Uterine smooth muscle cell (primary cell): ENCODE results near the gene GPATCH4. TPM values are rescaled to one million over a fixed set of nuclear protein-coding genes. Genes with fewer than 3 reads are reported as not detected.

Experiments used
- total RNA-seq: library from RNA; depleted of rRNA; stranded (reverse); fragments of >200 nt; gene quantifications from 2 replicates; pipeline ENCODE4 v1.2.3, GENCODE V29; 2014

The GPATCH4 gene
- 14.6 and 34.1 TPM in 2 replicates for total RNA-seq

DNA sequence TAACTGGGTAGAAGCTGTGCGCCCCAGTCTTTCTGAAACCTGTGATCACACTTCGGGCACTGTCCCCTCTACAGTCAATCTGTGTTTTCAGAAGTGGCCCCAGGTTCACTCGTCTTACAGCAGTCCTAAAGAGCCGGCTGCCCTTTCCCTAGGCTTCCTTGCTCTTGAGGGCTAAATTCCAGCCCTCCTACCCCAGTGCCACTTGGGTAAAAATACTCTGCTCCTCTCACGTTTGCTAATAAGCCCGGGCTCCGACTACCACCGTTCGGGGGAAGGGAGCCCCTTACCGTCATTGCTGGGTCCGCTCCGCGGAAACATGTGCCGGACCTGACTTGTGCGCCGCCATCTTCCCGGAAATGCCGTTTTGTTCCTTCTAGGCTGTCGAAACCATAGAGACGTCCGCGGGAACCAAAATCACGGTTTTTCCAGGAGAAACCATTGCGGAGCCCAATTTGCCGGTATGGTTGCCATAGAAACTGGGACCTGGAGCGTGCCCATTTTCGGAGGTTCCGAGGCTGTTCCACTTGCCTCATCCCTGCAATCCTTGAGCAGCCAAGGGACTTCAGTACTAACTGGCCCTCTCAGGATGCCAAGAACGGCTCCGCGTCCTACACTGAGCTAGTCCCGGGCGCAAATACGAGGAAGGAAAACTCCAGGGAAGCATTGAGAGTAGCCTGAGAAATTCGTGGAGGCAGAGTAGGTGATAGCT lies at the start of gene GPATCH4:
Gene GPATCH4 (minus strand): TSS at position 358 of the 709 bp plus-strand sequence.

DNA sequence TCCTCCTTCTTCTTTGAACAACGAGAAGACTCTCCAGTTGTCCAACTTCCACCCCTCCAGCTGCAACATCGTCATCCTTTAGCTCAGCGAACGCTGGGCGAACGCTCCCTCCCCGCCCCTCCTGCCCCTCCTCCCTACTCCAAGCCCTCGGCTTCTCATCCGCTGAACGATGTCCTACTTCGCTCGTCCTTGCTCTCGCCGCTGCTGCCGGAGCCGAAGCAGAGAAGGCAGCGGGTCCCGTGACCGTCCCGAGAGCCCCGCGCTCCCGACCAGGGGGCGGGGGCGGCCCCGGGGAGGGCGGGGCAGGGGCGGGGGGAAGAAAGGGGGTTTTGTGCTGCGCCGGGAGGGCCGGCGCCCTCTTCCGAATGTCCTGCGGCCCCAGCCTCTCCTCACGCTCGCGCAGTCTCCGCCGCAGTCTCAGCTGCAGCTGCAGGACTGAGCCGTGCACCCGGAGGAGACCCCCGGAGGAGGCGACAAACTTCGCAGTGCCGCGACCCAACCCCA lies 40.5 kb upstream of the GPATCH4 start, which contains the start of gene BCAN:
Gene BCAN (plus strand): TSS at position 357 of the 504 bp plus-strand sequence. CDS start 3,938 bp downstream, outside the sequence.

DNA sequence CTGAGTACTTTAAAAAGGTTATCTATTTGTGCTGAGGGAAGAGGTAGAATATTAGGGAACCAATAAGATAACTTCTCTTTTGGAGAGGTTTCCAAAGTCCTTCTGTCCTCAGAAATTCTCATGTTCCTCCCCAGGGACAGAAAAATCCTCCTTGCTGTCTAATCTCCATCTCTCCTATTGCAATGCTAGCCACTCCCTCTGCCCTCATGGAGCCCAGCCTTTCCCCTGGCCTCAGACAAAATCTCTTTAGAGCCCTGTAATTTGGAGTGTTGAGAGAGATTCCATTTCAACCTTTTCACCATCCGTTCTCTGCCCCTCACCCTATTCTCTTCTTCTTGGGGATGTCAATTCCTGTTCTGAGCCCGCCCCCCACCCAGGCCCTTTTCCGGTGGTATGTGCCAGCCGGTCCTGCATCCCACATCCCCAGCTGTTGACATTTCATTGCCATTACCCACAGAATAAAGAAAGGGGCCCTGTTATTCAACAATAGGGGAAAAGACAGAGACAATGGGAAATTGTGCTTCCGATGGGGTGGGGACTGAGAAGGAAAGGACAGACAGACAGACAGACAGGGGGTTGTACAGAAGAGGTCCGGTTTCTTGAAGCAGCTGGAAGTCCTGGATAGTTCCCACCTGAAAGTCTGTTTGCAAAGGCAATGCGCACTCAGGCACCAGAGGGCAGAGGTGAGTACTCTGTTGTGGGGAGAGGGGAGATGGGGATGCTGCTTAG lies 17.7 kb upstream of the GPATCH4 start, which contains the start of gene HAPLN2:
Gene HAPLN2 (plus strand): TSS at position 563 of the 729 bp plus-strand sequence. CDS start 4,076 bp downstream, outside the sequence.

DNA sequence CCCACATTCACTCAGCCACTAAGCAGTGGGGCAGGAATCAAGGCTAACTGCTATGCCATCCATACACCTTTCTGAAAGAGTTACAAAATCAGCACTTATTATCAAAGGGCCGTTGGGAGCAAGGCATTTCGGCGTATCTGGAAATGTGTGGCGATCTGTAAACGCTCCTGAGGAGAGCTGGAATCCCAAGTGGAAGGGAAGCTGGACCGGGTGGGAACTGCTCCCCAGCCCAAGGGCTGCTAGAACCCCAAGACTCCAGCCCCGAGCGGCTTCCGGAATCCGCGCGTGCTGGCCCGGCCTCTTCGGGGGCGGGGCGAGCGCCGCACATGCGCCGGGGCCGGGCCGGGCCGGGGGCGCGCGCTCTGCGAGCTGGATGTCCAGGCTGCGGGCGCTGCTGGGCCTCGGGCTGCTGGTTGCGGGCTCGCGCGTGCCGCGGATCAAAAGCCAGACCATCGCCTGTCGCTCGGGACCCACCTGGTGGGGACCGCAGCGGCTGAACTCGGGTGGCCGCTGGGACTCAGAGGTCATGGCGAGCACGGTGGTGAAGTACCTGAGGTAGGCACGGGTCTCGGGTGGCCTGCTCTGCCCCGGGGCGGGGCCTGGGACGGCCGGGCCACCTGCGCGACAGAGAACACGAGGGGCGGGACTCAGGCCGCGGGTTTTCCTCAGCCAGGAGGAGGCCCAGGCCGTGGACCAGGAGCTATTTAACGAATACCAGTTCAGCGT lies 9.7 kb downstream of the GPATCH4 start, which contains the start of gene NAXE:
Gene NAXE (plus strand): TSS at position 345 of the 726 bp plus-strand sequence. CDS start 29 bp downstream, at position 374.

DNA sequence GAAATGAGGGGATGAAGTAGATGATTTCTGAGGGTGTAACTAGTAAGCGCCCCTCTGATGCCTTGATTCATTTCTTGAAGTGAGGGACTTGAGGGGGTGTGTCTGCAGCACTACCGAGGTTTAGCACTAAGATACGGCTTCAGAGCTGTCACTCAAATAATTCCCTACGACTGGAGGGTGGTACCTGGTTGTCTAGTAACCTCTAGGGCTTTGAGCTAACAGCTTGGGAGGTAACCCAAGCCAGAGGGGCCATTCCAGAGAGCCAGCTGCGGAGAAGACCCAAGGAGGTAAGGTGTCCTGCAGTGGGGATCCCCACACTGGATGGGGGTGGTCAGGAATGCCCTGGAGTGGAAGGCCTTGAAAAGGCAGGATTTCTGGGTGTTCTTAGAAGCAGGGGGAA lies 21.8 kb downstream of the GPATCH4 start, which contains the start of gene TTC24:
Gene TTC24 (plus strand): TSS at position 252 of the 400 bp plus-strand sequence. CDS start 1,642 bp downstream, outside the sequence.

DNA sequence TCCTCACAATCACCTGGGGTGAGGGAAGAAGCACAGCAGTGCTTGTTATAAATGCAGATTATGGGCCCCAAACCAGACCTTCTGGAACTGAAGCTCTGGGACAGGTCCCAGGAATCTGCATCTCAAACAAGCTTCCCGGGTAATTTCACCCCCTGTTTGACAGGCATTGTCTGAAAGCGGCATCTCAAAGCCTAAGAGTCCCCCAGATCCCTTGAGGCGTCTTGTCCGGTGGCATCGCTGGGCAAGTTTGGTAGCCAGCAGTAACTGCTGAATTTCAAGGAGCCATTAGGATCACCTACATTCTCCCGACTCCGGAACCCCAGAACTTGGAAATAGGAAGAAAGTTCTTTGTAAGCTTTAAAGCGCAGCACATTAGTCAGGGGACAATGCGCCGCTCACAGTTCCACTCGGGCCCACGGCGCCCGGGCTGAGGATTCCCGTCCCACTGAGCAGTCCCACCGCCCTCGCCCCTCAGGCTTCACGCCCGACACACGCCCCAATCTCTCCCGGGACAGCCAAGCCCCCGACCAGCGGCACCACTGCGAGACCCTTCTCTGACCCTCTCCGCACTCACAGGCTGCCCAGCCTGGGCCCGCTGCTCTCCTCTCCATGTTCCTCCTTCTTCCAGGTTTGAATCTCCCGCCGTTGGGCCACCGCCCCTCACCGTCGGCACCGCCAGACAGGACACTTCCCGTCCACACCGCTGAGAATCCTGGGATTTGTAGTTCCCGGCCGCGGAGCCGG lies 29.2 kb downstream of the GPATCH4 start, which contains the start of gene IQGAP3:
Gene IQGAP3 (minus strand): TSS at position 647 of the 744 bp plus-strand sequence. CDS start 36 bp downstream, at position 611.

Other genes with a start within 250 kb of the GPATCH4 start
- not detected in 2 replicates for gene RHBG, start 232.3 kb downstream of the GPATCH4 start, total RNA-seq
- 6.9 and 7.7 TPM in 2 replicates for gene MEF2D, start 100.7 kb downstream of the GPATCH4 start, total RNA-seq
- gene IQGAP3, start 28.9 kb downstream of the GPATCH4 start, total RNA-seq = 27.6 and 83.3 TPM in 2 replicates
- gene TTC24, start 21.8 kb downstream of the GPATCH4 start, total RNA-seq = not detected in 2 replicates
- gene NAXE, start 9.7 kb downstream of the GPATCH4 start, total RNA-seq = 80.1 and 83.0 TPM in 2 replicates
- not detected in 2 replicates for gene HAPLN2, start 17.9 kb upstream of the GPATCH4 start, total RNA-seq
- gene BCAN, start 40.6 kb upstream of the GPATCH4 start, total RNA-seq = 0.11 TPM in 1 of 2 replicates, not detected in the other
- 32.2 and 68.6 TPM in 2 replicates for gene NES, start 75.9 kb upstream of the GPATCH4 start, total RNA-seq
- gene CRABP2, start 104.1 kb upstream of the GPATCH4 start, total RNA-seq = 17.0 and 21.5 TPM in 2 replicates
- 6.6 and 12.0 TPM in 2 replicates for gene METTL25B, start 127.0 kb upstream of the GPATCH4 start, total RNA-seq
- gene ISG20L2, start 127.3 kb upstream of the GPATCH4 start, total RNA-seq = 5.0 and 5.5 TPM in 2 replicates
- 49.0 and 50.9 TPM in 2 replicates for gene MRPL24, start 139.6 kb upstream of the GPATCH4 start, total RNA-seq
- 121 and 180 TPM in 2 replicates for gene HDGF, start 150.2 kb upstream of the GPATCH4 start, total RNA-seq
- 11.1 and 11.2 TPM in 2 replicates for gene PRCC, start 166.1 kb upstream of the GPATCH4 start, total RNA-seq
- 0.25 TPM in 1 of 2 replicates, not detected in the other for gene SH2D2A, start 215.4 kb upstream of the GPATCH4 start, total RNA-seq